H54 (cell line): Measurements from ENCODE around the gene LYPD1.

Experiments used
- DNase-seq: peaks from one replicate; pipeline ENCODE4 v3.0.0; 2011; ENCODE audit warnings: low spot score, mixed read lengths; ENCODE audit not compliant: insufficient read length
- FAIRE-seq: peaks from 3 replicates; lab custom pipeline; 2011; peaks lifted over from hg19 to GRCh38; lab: Jason Lieb, UNC
- POLR2A ChIP-seq: IDR thresholded peaks from 2 replicates; pipeline ENCODE4 v1.6.1; 2011; ENCODE audit warnings: low read depth, mild to moderate bottlenecking, low read length

Gene LYPD1

DNA sequence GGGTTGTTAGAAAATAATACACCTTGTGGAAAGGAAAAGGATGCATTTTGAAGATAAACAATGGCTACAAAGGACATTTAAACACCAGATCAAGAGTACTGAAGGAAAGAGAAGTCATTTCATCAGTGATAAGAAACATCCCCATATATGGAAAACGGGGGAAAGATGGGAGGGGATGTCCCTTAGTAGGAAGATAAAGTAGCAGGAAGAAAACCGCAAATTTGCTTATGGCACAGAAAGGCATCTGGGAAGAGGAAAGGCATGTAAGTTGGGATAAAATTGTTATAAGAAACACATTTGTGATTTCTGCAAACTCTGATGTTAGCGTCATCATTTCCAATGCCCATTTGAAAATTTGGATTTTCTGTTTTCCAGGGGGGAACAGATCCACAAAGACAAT, 10.5 kb upstream of the LYPD1 start:
- no peak for DNase-seq
- no peak for TF ChIP-seq POLR2A
- FAIRE-seq = no peak

DNA sequence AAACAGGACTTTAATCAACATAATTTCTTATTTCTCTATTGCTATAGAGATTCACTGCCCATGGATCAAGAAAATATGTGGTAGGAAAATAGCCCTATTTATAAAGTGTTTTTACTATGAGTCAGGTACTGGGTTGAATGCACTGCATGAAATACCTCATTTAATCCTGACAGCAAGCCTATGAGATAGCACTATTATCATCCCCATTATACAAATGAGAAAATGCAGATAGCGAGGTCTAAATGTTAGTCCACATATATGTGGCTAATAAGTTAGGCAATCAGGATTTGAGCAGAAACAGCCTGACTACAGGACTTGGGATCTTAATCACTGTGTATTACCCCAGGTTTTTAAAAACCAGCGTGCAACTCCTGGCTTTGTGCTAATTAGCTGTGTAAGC, 8.5 kb upstream of the LYPD1 start:
- peak; percentile 45 for FAIRE-seq
- TF ChIP-seq POLR2A = no peak
- DNase-seq = no peak

DNA sequence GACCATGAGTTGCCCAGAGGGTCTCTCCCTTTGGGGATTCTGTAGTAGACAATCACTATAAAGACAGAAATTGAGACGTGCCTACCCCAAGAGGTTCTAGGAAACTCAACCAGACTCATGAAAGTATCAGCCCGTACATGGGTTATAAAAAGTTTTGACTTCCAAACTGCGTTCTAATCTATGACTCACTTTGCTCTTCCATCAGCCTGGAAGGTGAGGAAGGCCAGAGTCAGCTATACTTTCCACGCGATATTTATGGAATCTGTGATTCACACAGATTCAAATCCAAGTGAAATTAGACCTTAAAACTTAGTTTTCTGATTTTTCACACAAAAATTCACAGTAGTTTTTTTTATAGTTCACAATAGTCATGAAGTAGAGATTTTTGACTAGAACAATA, 7.7 kb upstream of the LYPD1 start:
- FAIRE-seq = peak; percentile 95
- no peak for TF ChIP-seq POLR2A
- no peak for DNase-seq

DNA sequence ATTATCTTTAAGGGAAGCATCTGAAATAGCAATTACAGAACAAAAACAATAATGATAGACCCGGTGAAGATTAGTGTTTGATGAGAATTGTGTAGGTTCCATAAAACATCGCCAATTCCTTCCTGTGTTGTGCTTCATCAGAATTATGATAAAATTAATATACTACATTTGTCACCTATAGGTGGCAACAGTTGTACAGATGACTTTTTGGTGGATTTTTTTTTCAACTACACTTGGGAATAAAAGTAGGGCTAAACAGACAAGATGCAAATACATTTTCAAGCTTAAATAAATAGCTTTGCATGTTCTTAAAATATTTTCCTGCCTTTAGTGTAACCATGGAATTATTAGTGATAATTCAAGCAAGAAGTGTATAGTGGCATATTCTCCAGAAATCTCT, 7.0 kb upstream of the LYPD1 start:
- FAIRE-seq (no peak), DNase-seq (no peak)
- TF ChIP-seq POLR2A = no peak

DNA sequence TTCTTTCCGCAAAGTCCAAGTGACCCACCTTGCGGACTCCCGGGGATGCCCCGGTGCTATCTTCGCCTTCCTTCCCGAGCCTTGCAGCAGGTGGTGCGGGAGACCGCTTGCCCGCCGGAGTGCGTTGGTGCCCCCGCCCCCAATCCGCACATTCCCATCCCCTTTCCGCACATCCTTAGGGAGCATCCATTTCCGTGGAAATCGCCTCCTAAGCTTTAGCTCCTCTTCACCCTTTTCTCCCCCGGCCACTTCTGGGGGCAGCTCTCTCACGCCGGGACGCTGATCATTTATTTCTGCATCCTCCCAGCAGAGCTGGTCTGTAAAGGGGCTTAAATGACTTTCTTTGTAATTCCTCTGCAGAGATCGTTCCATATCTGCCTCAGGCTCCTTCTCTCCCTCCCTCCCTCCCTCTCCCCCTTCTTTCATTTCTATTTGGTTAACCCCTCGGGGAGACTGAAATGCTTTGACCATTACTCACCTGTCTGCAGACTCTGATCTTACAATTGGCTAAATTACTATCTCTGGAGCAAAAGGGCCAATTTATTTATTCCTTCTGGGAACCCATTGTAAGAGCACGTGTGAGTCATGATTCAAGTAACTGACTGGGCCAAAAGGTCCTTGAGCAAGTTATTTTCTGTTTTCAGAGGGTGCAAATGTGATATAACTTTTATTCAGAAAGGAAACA, 1.3 kb upstream of the LYPD1 start:
- FAIRE-seq (peak; percentile 70), DNase-seq (peak; percentile 45)
- TF ChIP-seq POLR2A = no peak

DNA sequence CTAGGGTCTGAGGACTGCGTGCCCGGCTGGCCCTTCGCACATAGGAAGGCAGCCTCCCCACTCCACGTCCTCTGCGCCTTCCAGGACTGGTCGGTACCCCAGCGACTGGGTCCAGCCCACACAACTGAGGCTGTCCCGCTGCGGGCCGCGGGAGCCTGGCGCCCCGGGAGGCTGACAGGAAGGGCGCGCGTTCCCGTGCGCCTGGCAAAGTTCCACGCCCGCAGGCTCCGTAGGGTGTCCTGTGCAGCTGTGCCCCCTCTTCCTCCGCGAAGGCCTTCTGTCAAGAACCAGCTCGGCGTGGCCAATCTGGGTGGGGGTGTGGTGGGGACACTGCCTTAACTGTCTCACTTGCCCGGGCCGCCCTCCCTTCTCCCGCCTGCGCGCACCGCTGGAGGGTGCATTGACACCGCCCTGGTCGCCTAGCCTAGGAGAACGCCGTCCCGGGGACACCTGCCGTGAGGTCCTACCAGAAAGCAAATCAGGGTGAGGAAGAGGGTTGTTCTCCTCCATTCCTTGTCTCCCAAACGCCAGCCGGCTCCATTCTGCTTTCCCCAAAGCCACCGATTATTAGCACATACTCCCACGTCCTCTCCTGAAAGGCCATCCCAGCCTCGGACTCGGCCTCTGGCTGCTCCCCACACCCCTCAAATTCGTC, 618 bp upstream of the LYPD1 start:
- DNase-seq (peak; percentile 38), FAIRE-seq (no peak)
- TF ChIP-seq POLR2A = no peak

DNA sequence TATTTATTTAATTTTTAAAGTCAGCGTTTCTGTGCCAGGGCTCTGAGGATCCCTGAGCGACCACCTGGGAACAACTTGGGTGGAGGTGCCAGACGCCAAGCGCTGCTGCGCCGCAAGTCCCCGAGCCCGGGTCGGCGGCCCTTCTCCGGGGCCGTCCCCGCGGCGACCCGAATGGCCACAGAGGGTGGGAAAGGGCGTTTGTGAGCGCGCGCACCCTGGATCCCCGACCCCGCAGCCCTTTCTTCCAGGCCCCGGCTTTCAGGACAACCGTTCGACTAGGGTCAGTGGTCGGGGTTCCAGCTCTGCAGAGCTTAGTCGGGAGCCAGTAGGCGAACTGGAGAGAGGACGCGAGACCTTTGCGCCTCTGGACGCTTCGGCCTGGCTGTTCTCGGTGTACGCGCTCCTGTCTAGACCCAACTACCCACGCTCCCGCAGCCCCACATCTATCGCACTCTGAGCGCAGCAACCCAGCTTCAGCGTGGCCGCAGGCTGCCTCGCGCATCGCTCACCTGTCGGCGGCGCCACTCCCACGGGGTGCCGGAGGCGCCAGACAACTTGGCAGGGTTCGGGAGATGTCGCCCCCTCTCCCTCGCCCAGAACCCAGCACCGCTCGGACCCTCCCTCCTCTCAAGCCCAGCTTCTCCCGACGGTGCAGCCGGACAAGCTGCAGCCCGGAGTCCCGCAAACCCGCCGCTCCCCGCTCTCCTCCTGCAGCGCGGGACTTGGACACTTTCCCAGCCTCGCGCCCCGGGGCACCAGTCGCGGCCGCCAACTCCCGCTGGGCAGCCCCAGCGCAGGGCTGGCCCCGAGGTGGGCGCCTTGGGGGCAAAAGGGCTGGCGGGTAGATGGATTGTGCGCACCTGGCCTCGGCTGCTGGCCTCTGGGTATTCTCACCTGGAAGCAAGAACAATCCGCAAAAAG, 758 bp downstream of the LYPD1 start:
- FAIRE-seq (no peak), DNase-seq (no peak)

DNA sequence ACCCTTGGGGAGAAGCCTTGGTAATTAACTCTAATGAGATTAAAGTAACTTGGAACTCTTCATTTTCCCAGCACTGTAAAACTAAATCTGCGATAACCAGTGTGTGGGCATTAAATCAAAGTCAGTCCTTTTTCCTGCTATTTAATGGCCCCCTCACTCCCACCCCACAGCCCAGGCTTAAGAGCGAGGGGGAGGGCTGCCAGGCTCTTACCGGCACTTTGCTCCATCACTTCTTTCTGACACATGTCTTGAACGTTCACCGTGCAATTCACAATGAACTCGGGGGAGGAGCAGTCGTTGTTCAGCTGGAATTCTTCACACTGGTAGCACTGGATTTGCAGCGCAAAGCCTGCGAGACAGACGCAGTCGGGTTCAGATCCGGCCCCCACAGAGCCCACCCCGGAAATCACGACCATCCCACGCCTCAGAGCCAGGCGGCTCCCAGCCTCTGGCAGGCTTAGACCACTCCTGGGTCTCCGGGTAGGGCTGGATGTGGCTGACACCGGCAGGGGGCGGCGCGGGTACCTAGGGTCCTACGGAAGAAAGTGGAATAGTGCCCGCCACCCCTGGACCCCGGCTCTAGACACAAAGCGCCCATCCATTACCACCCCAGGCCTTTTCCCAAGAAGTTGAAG, 1.7 kb downstream of the LYPD1 start:
- FAIRE-seq = no peak
- no peak for TF ChIP-seq POLR2A
- DNase-seq = no peak

More for the DNA sequence above, 758 bp downstream of the LYPD1 start:
- no peak for TF ChIP-seq POLR2A

DNA sequence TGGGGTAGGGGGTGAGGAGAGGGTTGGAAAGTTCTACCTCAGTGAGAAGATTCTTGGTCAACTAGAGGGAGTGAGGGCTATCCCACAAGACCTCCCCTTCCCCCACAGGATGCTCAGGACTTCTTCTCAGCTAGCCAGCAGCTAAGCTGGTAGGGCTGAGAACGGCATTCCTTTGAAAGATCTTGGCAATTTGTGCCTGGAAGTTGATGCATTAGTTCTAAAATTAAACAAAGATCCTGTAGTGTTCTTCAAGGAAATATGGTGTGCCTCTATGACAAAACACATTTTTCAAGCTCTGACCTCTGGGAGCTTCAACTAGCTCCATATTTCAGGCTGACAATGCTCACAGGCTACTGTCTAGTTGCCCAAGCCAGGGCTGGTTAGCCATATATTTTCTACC, 2.3 kb downstream of the LYPD1 start:
- no peak for TF ChIP-seq POLR2A
- DNase-seq (no peak), FAIRE-seq (no peak)

DNA sequence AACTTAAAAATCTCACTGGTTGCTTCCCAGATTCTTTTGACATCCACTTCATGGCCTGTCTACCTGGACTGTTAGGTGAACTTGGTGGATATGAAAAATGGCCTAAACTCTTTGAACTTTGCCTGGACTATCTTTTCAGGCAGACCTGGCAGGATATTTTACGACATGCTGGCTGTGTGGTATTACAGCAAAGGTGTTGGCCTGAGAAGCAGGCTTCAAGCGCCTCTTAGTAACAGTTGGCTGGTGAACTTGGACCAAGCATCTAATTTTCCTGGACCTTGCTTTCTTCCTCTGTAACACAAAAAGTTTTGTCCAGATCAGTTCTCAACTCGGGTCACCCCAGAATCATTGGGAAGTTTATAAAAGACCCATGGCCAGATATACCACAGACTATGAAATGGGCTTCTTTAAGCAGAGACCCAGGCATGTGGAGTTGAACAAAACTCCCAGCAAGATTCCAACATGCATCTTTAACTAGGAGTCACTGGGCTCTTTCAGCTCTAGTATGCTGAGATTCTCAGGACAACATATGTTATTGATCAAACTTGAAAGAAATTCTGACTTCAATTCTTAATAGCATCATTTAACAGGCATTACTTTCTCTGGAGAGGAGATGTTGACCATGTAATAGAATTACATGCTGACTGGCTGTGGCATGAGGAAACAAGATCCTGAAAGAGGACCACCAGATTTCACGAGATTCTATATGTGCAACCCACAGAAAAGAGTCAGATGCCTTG, 4.4 kb downstream of the LYPD1 start:
- no peak for TF ChIP-seq POLR2A
- no peak for DNase-seq
- no peak for FAIRE-seq

DNA sequence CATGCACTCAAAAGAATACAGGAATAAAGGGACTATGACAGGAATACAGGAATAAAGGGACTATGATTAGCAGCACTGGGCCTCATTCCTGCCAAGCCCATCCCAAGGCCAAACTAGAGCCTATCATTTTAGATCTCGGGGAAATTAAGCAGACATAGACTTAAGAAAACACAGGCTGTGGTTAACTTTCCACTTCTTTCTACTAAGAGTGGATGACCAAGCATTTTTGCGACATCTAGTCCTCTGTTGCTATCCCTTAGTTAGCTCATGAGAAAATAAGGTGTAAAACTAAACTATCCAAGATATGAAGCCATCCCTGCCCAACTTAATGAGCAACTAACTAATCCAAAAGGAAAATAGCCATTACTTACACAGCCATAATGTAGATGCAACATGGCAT, 5.9 kb downstream of the LYPD1 start:
- no peak for FAIRE-seq

DNA sequence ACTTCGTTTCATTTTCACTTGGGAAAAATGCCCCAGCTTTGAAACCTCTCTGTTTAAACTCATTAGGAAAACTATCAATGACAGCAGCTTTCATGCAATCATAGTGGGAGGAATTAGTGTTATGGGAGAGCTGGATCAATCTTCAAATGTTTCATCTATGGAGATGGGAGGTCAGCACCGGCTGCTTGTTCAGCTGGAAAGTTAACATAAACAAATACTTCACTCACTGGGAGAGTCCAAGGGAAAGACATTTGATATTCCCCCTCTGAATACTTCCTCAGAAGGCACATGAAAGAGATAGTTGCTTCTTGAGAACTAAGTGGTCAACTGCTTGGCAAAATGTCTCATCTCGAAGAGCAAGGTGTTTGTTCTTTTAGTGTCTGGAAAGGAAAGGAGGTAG, 7.3 kb downstream of the LYPD1 start:
- DNase-seq (no peak), FAIRE-seq (no peak)
- TF ChIP-seq POLR2A = no peak

More for the DNA sequence above, 5.9 kb downstream of the LYPD1 start:
- no peak for DNase-seq
- TF ChIP-seq POLR2A = no peak

DNA sequence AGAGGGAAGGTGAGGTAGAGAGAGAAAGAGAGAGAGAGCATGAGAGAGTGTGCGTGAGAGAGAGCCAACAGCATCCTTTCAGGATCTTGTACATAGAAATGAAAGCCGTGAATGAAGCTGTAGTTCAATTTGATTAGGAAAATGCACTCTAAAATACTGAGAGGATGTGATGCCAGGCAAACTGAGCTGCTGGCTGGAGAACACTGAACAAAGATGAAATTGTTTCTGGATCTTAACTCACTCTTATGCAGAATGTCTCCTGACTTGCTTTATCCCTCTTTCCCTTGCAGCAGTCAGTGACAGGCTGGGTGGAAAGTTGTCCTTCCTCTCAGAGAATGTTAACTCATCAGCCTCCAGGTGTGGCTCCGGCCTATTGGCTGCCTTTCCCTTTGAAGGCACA, 10.7 kb downstream of the LYPD1 start:
- TF ChIP-seq POLR2A = no peak
- no peak for DNase-seq
- no peak for FAIRE-seq
